ENCODE measurements around the gene INTS4.
"Not testable (repeated sequence)": the region's sequence is repeated elsewhere in the genome, so short reads cannot be mapped to it uniquely, and the experiment has no call there.

INTS4 gene, protein sequence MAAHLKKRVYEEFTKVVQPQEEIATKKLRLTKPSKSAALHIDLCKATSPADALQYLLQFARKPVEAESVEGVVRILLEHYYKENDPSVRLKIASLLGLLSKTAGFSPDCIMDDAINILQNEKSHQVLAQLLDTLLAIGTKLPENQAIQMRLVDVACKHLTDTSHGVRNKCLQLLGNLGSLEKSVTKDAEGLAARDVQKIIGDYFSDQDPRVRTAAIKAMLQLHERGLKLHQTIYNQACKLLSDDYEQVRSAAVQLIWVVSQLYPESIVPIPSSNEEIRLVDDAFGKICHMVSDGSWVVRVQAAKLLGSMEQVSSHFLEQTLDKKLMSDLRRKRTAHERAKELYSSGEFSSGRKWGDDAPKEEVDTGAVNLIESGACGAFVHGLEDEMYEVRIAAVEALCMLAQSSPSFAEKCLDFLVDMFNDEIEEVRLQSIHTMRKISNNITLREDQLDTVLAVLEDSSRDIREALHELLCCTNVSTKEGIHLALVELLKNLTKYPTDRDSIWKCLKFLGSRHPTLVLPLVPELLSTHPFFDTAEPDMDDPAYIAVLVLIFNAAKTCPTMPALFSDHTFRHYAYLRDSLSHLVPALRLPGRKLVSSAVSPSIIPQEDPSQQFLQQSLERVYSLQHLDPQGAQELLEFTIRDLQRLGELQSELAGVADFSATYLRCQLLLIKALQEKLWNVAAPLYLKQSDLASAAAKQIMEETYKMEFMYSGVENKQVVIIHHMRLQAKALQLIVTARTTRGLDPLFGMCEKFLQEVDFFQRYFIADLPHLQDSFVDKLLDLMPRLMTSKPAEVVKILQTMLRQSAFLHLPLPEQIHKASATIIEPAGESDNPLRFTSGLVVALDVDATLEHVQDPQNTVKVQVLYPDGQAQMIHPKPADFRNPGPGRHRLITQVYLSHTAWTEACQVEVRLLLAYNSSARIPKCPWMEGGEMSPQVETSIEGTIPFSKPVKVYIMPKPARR

DNA sequence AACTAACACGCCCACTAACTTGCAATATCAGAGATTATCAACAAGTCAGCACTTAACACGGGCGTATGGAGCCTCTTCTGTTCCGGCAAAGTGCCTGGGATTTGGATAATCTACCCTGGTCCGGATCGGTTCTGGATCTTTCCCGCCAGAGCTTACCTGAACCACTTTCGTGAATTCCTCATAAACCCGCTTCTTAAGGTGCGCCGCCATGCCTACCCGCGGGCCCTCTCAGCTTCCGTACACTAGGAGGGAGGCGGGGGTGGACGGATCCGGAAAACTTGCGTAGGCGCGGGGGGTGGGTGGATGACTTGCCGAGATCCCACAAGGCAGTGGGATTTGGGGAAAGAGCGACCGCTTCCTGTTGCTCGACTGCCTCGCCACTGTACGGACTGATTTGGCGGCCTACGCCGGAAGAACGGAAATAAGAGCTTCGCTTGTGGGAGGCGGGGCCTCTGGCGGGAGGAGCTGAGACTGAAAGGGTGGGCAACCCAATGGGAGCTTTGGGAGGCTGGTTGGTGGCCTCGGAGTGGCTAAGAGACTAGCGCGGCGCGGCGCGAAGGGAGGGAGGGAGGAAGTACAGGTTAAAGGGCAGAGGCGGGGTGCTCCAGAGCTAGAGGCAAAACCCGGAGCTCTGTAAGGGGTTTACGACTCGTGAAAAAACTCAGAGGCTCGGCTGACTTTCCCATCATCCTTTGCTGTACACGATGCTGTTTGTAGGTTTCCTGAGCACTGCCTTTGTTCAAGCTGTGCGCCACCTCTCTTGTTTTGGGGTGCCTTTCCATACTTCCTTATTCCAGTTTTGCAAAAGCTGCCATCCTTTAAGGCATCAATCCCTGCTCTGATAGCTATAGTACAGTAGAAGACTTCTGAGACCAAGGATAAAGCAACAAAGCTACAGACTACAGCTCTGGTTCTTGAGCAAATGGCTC, at the start of gene INTS4:
Gene INTS4, minus strand, starts transcription at position 235 of the 929 bp plus-strand sequence. Its CDS starts 25 bp downstream, at position 210.
- DNase-seq, result peak; percentile 99

DNA sequence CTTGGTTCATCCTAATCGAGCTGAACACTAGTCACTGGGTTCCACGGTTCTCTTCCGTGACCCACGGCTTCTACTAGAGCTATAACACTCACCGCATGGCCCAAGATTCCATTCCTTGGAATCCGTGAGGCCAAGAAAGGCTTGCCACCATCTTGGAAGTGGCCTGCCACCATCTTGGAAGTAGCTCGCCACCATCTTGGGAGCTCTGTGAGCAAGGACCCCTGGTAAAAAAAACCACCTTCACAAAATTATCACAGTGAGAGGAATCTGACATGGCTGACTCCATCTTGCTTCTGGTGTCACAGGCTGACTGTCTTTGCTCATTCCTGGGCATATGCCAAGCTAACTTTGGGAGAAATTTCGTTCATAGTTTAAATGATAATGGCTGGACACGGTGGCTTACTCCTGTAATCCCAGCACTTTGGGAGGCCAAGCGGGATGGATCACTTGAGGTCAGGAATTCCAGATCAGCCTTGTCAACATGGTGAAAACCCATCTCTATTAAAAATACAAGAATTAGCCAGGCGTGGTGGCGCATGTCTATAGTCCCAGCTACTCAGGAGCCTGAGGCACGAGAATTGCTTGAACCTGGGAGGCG, 47.5 kb upstream of the INTS4 start:
- no peak for DNase-seq

DNA sequence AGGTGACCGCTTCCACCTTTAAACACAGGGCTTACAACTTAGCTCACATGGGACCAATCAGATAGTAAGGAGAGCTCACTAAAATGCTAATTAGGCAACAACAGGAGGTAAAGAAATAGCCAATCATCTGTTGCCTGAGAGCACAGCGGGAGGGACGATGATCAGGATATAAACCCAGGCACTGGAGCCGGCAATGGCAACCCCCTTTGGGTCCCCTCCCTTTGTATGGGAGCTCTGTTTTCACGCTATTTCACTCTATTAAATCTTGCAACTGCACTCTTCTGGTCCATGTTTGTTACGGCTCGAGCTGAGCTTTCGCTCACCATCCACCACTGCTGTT, 46.9 kb upstream of the INTS4 start:
- DNase-seq, result not testable (repeated sequence)

DNA sequence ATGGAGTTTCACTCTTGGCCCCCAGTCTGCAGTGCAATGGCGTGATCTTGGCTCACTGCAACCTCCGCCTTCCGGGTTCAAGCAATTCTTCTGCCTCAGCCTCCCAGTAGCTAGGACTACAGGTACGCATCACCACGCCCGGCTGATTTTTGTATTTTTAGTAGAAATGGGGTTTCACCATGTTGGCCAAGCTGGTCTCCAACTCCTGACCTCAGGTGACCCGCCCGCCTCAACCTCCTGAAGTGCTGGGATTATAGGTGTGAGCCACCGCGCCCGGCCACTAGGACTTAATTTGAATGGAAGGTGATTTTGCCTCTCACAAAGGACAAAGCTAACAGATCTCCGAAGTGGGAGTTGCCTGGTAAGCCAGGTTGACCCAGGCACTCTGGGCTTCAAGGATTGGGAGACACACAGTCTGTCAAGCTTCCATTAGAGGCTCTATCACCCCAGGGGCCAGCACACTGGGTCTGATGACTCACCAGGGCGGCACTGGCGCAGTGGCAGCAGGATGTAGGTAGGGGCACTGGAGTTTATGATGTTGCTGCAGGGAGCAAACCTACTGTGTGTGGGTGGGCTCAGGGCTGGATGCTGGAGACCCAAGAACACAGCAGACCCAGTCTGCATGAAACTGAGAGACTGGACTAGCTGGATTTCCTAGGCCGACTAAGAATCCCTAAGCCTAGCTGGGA, 46.4 kb upstream of the INTS4 start:
- no peak for DNase-seq

DNA sequence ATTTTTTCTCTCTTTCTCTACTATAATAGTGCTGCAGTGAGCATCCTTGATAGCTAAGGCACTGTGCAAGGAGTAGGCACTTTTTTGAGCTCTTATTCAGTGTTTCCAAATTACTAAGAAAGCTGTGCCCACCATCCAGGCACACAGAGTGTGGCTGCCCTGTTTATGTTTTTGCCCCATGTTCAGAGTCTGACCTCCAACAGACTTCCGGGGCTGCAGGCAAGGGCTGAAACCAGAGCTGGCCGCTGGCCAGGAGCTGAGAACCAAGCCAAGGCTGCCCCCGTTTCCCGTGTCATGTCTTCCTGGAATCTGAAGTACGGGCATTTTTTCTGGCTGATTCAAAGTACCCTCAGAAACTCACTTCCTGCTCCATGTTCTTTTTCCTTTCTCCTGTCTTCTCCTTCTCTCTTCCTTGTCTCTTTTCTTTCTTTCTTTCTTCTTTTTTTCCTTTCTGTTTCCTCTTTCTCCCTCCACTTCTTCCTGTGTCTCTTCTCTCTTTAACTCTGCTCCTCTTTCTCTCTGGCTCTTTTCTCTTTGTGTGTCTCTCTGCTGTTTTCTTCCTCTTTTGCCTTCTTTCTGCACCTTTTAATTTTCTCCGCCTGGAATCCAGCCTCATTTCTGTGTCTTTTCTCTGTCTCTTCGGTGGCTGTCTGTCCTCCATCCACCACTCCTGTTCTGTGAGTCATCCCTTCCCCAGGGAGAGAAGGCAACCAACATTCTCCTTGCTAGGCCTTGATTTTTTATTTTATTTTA, 45.6 kb upstream of the INTS4 start:
- peak; percentile 83 for DNase-seq

DNA sequence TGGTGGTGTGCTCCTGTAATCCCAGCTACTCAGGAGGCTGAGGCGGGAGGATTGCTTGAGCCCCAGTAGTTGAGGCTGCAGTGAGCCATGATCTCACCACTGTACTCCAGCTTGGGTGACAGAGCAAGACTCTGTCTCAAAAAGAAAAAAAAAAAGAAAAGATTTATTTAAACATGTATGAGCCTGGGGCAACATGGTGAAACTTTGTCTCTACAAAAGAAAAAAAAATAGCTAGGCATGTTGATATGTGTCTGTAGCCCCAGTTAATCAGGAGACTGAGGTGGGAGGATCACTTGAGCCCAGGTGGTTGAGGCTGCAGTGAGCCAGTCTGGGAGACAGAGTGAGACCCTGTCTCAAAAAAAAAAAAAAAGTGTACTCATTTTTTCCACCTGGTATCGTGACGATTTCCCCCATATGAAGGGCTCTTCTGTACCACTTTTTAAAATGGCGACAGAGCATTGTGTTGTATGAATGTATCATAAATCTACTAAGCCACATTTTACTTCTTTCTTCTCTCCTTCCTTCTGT, 45.0 kb upstream of the INTS4 start:
- peak; percentile 73 for DNase-seq

DNA sequence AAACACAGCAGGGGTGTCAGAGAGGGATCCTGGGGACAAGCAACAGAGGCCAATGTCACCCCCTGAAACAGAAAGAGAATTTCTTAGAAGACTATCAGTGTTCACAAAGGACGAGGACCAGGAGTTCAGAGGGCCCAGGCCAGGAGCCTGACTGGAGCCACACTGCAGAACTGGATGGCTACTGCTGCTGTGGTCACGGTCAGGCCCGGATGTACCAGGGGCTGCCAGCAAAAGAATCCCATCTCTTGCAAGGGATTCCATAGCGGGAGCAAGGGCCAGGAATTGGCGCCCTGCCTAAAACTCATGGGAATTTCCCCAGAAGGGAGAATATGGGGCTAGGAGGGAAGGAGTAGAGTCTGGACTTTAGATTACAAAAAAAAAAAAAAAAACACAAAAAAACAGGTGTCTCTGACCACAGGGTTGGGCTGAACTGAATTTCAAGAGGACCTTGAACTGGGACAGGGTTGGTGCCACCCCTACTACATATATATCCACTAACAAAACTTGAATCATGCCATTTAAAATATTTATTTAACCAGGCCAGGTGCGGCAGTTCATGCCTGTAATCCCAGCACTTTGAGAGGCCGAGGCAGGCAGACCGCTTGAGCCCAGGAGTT, 44.3 kb upstream of the INTS4 start:
- DNase-seq, result no peak

DNA sequence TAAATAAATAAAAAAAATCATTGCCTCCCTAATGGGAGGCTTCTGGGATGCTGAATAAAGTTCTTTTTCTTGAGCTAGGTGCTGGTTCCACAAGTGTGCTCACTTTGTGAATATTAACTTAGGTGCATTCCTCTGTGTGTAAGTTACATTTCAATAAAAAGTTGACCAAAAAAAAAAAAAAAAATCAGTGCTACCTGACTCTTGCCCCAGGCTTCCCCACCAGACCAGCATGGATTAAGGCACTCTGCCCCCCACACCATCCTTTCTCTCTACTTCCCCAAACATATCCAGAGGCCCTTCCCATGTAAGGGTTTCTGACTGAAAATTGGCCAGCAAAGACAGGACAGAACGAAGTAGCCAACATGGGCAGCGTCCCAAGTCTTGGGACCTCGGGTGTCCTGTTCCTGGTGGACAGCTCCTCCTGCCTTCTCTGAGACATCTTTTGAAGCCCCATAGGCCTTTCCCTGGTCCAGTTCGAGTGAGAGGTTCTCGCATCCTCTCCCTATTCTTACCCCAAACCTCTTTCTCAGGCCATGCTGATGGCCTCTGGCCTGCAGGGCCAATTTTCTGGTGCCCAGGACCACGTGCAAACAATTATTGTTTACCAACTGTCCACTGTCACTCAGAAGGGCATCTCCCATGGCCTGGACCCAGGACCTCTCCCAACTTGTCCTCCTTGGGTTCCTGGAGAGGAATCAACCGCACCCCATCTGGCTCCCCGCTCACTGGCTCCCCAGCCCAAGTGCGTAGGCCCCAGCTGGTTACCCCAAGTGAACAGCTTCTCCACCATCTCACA, 43.6 kb upstream of the INTS4 start:
- no peak for DNase-seq

DNA sequence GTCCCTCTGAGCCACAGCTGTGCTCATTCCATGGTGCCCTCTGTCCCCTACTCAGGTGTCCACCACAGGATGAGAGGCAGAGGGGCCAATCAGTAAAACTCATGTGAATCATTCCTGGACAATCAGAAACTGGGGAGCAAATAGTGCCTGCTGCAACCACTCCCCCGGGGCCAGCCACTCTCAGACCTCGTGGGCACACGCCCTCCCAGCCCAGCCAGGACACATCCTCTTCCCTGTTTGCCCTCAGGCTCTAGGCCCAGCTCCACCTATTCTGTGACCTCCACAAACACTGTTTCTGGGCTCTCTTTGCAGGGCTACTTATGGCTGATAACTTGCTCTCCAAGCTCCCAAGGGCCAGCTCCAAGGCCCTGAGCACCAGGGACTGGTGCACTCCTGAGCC, 42.6 kb upstream of the INTS4 start:
- DNase-seq, result no peak

DNA sequence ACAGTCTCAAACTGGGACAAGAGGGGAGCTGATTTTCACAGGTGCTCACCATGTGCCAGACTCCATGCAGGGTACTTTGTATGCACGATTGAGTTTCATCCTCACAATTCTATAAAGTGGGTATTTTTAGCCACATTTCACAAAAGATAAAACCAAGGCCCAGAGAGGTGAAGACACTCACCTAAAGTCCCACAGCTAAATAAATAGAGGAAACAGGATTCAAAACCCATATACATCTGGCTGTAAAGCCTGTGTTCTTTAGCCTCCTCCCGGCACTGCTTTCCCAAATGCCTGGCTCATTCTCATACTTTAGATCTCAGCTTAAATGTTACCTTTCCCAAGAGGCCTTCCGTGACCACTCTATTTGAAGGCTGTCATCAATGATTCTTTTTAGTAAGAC, 41.8 kb upstream of the INTS4 start:
- no peak for DNase-seq

DNA sequence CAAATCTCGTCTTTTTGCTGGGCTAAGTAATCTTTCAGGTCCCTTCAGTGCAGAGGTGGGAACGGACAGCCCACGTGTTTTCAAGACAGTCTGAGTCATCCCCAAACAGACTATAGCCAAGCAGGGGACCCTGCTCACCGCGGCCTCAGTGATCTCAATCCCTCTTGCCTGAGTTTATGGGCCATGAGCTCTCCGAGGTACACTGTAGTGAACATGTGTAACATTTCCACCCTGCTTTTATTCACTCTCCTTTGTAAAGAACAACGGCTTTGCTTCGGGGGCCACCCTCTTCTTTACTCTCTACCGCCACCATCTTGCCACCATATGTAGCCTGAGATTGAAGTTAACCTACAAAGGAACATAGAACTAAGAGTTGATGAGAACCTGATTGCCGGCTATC, 40.2 kb upstream of the INTS4 start:
- no peak for DNase-seq

DNA sequence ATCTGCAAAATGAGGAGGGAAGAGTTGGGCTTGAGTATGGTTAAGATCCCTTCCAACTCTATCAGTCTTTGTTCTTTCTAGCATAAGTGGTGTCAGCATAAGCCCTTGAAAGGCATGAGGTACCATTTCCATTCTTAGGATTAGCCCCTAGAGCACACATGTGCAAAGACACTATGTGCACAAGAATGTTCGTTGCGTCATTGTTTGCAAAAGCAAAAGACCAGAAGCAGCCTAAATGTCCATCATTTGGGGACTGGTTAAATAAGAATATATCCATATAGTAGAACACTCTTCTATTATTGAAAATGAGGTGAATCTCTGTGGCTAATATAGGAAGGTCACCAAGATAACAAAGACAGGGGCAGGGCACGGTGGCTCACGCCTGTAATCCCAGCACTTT, 38.6 kb upstream of the INTS4 start:
- DNase-seq, result no peak

DNA sequence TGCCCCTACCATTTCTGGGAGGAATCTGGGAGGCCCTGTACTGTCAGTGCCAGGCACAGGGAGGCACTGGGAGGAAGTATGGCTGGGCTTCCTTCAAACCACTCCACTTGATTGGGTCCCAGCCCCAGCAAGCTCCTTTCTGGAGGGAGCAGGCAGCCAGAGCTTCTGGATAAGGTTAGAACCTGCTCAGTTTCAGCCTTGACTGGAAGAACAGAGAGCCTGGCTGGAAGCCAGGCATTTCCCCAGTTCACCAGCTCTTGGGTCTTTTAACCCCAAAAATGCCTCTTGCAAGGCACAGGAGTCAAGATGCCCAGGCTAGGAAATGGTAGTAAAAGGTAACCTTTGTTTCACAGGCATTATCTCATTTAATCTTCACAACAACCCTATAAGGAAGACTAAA, 37.6 kb upstream of the INTS4 start:
- no peak for DNase-seq

DNA sequence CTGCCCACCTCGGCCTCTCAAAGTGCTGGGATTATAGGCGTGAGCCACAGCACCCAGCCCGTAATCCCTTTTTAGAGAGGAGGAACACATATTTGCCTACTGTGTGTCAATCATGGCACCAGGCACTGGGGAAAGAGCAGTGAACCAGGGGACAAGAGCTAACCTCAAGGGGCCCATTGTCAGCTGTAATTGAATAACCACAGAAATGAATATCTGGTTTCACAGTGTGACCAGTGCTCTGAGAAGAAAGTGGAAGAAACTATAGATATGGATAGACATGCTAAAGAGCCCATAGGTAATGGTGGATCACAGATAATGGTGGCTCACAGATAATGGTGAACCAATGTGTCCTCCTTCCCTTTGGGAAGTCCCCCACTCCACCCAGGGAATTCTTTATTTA, 37.2 kb upstream of the INTS4 start:
- DNase-seq, result no peak

DNA sequence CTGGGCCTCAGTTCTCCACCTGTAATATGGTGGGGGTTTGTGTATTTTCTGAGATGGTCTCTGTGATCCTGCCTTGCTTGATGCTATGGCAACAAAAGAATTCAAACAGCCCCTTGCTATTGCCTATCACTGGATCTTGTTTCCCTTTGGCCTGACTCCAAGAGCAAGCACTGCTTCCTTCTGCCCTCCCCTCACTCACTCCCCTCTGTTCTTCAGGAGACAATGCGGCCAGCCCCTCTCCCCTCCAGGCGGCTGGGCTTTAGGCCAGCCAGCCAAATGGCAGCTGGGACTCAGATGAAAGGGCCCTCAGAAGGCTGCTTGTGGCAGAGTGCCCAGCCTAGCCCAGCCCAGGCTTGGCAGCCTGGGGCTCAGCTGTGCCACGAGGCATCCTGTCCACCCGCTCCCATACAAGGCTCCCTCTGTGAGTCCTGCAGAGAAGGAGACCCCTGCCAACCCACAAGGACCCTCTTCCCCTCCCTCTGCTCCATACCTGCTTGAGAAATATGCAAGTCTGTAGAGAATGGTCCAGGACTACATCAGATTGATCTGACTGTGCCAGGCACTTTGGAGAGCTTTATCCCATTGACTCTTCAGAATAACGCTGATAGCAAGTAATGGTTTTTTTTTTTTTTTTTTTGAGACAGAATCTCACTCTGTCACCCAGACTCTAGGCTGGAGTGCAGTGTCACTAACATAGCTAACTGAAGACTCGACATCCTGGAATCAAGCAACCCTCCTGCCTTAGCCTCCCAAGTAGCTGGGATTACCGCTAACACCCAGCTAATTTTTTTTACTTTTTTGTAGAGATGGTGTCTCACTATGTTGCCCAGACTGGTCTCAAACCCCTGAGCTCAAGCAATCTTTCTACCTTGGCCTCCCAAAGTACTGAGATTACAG, 36.2 kb upstream of the INTS4 start:
- DNase-seq, result peak; percentile 19

DNA sequence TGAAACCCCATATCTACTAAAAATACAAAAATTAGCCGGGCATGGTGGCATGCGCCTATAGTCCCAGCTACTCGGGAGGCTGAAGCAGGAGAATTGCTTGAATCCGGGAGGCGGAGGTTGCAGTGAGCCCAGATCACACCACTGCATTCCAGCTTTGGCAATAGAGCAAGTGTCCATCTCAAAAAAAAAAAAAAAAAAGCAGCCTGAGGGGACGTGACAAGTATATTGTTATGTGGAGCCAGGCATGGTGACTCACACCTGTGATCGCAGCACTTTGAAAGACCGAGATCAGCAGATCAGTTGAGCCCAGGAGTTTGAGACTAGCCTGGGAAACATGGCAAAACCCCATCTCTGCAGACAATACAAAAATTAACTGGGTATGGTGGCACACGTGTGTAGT, 34.0 kb upstream of the INTS4 start:
- not testable (repeated sequence) for DNase-seq

DNA sequence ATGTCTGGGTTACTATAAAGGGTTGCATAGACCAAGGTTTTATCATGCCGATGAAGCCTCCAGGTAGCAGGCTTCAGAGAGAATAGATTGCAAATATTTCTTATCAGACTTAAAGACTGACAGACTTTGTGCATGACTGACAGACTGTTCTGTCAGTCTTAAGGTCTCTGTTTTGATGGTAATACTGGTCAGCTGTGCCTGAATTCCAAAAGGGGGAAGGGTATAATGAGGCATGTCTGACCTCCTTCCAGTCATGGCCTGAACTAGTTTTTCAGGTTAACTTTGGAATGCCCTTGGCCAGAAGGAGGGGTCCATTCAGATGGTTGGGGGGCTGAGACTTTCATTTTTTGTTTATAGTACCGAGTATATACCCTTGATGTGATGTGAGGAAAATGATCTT, 33.3 kb upstream of the INTS4 start:
- no peak for DNase-seq

DNA sequence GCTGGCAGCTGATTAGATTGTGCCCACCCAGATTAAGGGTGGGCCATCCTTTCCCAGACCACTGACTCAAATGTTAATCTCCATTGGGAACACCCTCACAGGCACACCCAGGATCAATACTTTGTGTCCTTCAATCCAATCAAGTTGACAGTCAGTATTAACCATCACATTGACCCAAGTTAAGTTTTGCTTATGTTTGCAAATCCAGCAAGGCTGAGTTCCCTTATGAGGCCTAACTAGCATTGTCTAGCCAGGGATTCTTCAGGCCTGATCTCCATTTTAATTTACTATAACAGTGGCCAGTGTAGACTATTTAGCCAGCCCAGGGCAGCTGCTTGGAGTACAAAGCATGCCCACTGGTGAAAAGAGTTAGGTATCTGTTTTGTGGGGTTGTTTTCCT, 30.9 kb upstream of the INTS4 start:
- DNase-seq, result no peak

Measured in KG1 (cell line).